ENCODE measurements around the gene FYN. TPM values are rescaled to one million over a fixed set of nuclear protein-coding genes. Genes with fewer than 3 reads are reported as not detected.

FYN gene
- total and polyA plus RNA-seq, 9 of the 15 experiments (the other 6 are each of a cell fraction or from before 2014, with no cell fraction given): 2.9 to 22.1 (median 11.4) TPM

DNA sequence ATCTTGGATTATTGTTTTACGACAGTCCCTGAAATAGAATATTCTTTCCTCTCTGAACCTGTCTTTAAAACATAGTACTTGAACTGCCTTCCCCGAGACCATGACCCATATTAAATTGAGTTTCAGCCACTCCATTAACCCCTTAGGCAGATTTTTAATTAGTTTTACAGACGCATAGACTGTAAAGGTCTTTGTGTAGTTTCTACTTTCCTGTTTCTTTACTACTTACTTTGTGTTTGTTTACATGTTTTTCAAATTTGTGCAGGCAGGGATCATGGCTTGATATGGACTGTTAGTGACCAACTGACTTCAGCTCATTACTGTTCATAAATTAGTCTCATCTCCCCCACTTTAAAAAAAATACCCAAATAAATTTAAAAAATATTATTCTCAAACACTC, 53.8 kb downstream of the FYN start:
- H3K4me1 ChIP-seq (replicated peaks in 1 of 2; ENCODE audit: control insufficient read depth in 2 of 2, insufficient read depth in 2 of 2, low read length in 2 of 2): peaks cover 0 to 3% of the 10 kb centered on the region in 2 experiments; a peak in 1 of 5 replicates
- ChIA-PET CTCF (ENCODE audit: low intra/inter-chr PET ratio) (no interaction called here), POLR2A (no interaction called here)
- BruUV-seq (replicated peaks): no TSS peak
- 13% methylated on average over 3 of the region's 3 CpGs for WGBS (ENCODE audit: insufficient coverage, low coverage, missing lambda C conversion rate)
- intact Hi-C loops (cut with micrococcal nuclease) (no loop called here), in situ Hi-C loops (cut with MboI) (no loop called here)
- no peak for DNase-seq (ENCODE audit: extremely low read depth in 1 of 4, low spot score in 3 of 4)
- no peak overlapping the region for H3K4me2 ChIP-seq (ENCODE audit: insufficient read depth, low read length)
- H3K9me1 ChIP-seq (ENCODE audit: control insufficient read depth, insufficient read depth, low read length): no peaks in the 10 kb centered on the region
- no peak for ATAC-seq
- peaks cover 3 to 10% of the 10 kb centered on the region in 2 experiments; a peak in 4 of 5 replicates for H3K27me3 ChIP-seq (ENCODE audit: control insufficient read depth in 2 of 2, insufficient read depth in 2 of 2, low read length in 2 of 2)
- no peak overlapping the region for H3K9ac ChIP-seq (ENCODE audit: insufficient read depth in 1 of 2, low read depth in 2 of 2, low read length in 2 of 2)
- no peak overlapping the region for H2AFZ ChIP-seq (ENCODE audit: low read depth, low read length)
- H3K79me2 ChIP-seq (ENCODE audit: control insufficient read depth, insufficient read depth, low read length): no peaks in the 10 kb centered on the region
- H3K4me3 ChIP-seq: no peak overlapping the region
- no peaks in the 10 kb centered on the region for H3K9me3 ChIP-seq (replicated peaks; ENCODE audit: control insufficient read depth, insufficient read depth, low read depth, low read length)
- no peak for FAIRE-seq
- H4K20me1 ChIP-seq (replicated peaks; ENCODE audit: control insufficient read depth, insufficient read depth, low read length): no peaks in the 10 kb centered on the region; the same call in 1 of the 2 replicates
- no peaks in the 10 kb centered on the region for H3K36me3 ChIP-seq (ENCODE audit: control insufficient read depth, insufficient read depth, low read length)
- H3K27ac ChIP-seq (ENCODE audit: extremely low read depth, low read depth, low read length): no peak overlapping the region
- TF ChIP-seq, protein P1, sequence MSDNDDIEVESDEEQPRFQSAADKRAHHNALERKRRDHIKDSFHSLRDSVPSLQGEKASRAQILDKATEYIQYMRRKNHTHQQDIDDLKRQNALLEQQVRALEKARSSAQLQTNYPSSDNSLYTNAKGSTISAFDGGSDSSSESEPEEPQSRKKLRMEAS (CRISPR knock-in tag; IDR thresholded peaks at IDR 0.05): no peak
- TF ChIP-seq TFE3 (CRISPR knock-in tag; IDR thresholded peaks at IDR 0.05): no peak
- no peak for TF ChIP-seq ZNF121 (CRISPR knock-in tag; conservative IDR thresholded peaks at IDR 0.05)
- TF ChIP-seq GABPB2 (CRISPR knock-in tag; conservative IDR thresholded peaks at IDR 0.05): no peak
- TF ChIP-seq TAF15 (IDR thresholded peaks at IDR 0.05; ENCODE audit: low read depth, low read length): no peak
- TF ChIP-seq ZBTB11 (CRISPR knock-in tag; IDR thresholded peaks at IDR 0.05): no peak
- TF ChIP-seq ZNF436 (CRISPR knock-in tag; IDR thresholded peaks at IDR 0.05): no peak
- TF ChIP-seq, protein P2, sequence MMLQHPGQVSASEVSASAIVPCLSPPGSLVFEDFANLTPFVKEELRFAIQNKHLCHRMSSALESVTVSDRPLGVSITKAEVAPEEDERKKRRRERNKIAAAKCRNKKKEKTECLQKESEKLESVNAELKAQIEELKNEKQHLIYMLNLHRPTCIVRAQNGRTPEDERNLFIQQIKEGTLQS (IDR thresholded peaks at IDR 0.05): no peak
- TF ChIP-seq, protein P2 (CRISPR knock-in tag; conservative IDR thresholded peaks at IDR 0.05): no peak
- TF ChIP-seq ZNF316 (IDR thresholded peaks at IDR 0.05): no peak
- TF ChIP-seq HNRNPLL (IDR thresholded peaks at IDR 0.05; ENCODE audit: low read depth, low read length, poor library complexity, severe bottlenecking): no peak
- no peak for TF ChIP-seq SMAD4 (CRISPR knock-in tag; conservative IDR thresholded peaks at IDR 0.05)
- no peak for TF ChIP-seq ZNF77 (CRISPR knock-in tag; IDR thresholded peaks at IDR 0.05)
- TF ChIP-seq MAZ (CRISPR knock-in tag; conservative IDR thresholded peaks at IDR 0.05 in 1 of 2, IDR thresholded peaks at IDR 0.05 in 1 of 2): no peak
- no peak for TF ChIP-seq ZNF23 (CRISPR knock-in tag; IDR thresholded peaks at IDR 0.05)

Measured in K562 (cell line).